SU-DHL-6 (cell line): Measurements from ENCODE around the gene PARP16.

Experiments used
- H2AFZ ChIP-seq: fragments of 200-600 bp; sonication (generic); 2 replicates; pipeline ENCODE4 v1.6.1; 2014; ENCODE audit warnings: low read depth, mild to moderate bottlenecking, moderate library complexity, mixed read lengths, antibody characterized with exemption, low read length; ENCODE audit not compliant: severe bottlenecking
- H3F3A ChIP-seq: fragments of 200-600 bp; shearing (Covaris generic); 2 replicates; pipeline ENCODE4 v1.6.0; 2016; ENCODE audit warnings: antibody characterized with exemption, mild to moderate bottlenecking; ENCODE audit not compliant: insufficient read depth
- H3K27ac ChIP-seq: fragments of 200-600 bp; sonication (generic); 2 replicates; pipeline ENCODE4 v1.5.1; 2016; ENCODE audit warnings: low read depth, mild to moderate bottlenecking, low read length, moderate library complexity, mixed read lengths
- H3K27me3 ChIP-seq: fragments of 200-600 bp; sonication (generic), shearing (Covaris generic); 2 replicates; pipeline ENCODE4 v1.6.0; 2014; ENCODE audit warnings: mild to moderate bottlenecking, low read length
- H3K36me3 ChIP-seq: fragments of 200-600 bp; sonication (generic); 2 replicates; pipeline ENCODE4 v1.6.1; 2014; ENCODE audit warnings: mild to moderate bottlenecking, low read length, mixed read lengths
- H3K4me2 ChIP-seq: fragments of 300-600, 200-600 bp; shearing (Covaris generic), sonication (generic); 2 replicates; pipeline ENCODE4 v1.6.0; 2014; ENCODE audit warnings: low read length, low read depth, mild to moderate bottlenecking; ENCODE audit not compliant: poor library complexity, severe bottlenecking
- H3K4me3 ChIP-seq: fragments of 200-600 bp; sonication (generic); 2 replicates; pipeline ENCODE4 v1.5.1; 2014; ENCODE audit warnings: antibody characterized with exemption, low read length, mild to moderate bottlenecking, mixed read lengths; ENCODE audit not compliant: insufficient read depth, poor library complexity, severe bottlenecking
- H3K79me2 ChIP-seq: fragments of 200-600 bp; sonication (generic); 2 replicates; pipeline ENCODE4 v1.6.1; 2014; ENCODE audit warnings: mild to moderate bottlenecking, low read length, moderate library complexity; ENCODE audit not compliant: insufficient read depth
- H3K9ac ChIP-seq: fragments of 200-600 bp; sonication (generic); 2 replicates; pipeline ENCODE4 v1.7.0; 2014; ENCODE audit warnings: mild to moderate bottlenecking, low read length
- H3K9me2 ChIP-seq: fragments of 200-600 bp; sonication (generic); replicated peaks from 2 replicates; pipeline ENCODE4 v1.6.1; 2014; ENCODE audit warnings: low read length; ENCODE audit not compliant: insufficient read depth
- H3K9me3 ChIP-seq: fragments of 200-600 bp; sonication (generic); 2 replicates; pipeline ENCODE4 v1.6.1; 2014; ENCODE audit warnings: low read length, mixed read lengths; ENCODE audit not compliant: insufficient read depth
- H4K20me1 ChIP-seq: fragments of 200-600 bp; sonication (generic); 2 replicates; pipeline ENCODE4 v1.6.1; 2014; ENCODE audit warnings: low read depth, mild to moderate bottlenecking, antibody characterized with exemption, low read length, moderate library complexity, mixed read lengths
- EZH2phosphoT487 ChIP-seq: fragments of 200-600 bp; sonication (generic), shearing (Covaris generic); conservative IDR thresholded peaks from 2 replicates; pipeline ENCODE4 v1.6.1; 2018; ENCODE audit warnings: mild to moderate bottlenecking, antibody characterized with exemption, low read length, moderate library complexity, mixed read lengths
- TF ChIP-seq, protein P1 (sequence below): fragments of 200-600 bp; sonication (generic); IDR thresholded peaks from one replicate; pipeline ENCODE4 v1.5.1; 2017; ENCODE audit warnings: antibody characterized with exemption, mild to moderate bottlenecking, low read length, moderate library complexity; ENCODE audit not compliant: insufficient read depth, poor library complexity, severe bottlenecking

PARP16 gene

DNA sequence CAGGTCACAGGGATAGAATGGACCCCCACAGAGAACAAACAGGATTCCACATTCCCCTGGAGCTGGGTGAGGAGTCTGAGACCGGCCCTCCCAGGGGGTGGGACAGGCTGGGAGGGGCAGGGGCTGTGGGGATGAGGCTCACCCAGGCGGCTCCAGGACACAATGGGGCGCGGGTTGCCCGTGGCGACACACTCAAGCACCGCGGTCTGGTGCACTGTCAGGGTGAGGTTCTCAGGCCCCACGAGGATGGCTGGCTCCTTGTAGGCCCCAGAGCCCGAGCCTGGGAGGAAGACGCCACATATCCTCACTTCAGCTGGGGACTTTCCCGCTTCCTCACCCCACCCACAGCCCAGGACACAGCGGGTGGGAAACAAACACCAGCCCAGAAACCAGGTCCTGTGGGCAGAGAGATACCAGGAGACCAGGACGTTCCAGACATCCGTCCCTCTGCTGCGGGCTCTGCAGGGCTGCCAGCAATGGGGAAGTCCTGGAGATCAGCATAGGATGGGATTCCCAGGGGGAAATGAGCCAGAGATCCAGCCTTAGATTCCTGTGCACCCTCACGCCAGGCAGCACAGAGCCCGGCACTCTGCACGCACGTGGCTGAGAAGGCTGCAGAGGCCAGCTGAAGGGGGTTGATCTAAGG, 48.0 kb upstream of the PARP16 start:
- H2AFZ ChIP-seq, result no peak overlapping the region
- H3K4me2 ChIP-seq, result no peak overlapping the region
- no peaks in the 10 kb centered on the region for H3K27me3 ChIP-seq
- no peaks in the 10 kb centered on the region for H3F3A ChIP-seq
- no peak overlapping the region for H3K27ac ChIP-seq
- no peak overlapping the region for H3K9ac ChIP-seq
- H3K9me3 ChIP-seq, result no peaks in the 10 kb centered on the region
- no peaks in the 10 kb centered on the region for H3K9me2 ChIP-seq
- H3K36me3 ChIP-seq, result no peaks in the 10 kb centered on the region
- H3K79me2 ChIP-seq, result no peaks in the 10 kb centered on the region
- TF ChIP-seq, protein P1, sequence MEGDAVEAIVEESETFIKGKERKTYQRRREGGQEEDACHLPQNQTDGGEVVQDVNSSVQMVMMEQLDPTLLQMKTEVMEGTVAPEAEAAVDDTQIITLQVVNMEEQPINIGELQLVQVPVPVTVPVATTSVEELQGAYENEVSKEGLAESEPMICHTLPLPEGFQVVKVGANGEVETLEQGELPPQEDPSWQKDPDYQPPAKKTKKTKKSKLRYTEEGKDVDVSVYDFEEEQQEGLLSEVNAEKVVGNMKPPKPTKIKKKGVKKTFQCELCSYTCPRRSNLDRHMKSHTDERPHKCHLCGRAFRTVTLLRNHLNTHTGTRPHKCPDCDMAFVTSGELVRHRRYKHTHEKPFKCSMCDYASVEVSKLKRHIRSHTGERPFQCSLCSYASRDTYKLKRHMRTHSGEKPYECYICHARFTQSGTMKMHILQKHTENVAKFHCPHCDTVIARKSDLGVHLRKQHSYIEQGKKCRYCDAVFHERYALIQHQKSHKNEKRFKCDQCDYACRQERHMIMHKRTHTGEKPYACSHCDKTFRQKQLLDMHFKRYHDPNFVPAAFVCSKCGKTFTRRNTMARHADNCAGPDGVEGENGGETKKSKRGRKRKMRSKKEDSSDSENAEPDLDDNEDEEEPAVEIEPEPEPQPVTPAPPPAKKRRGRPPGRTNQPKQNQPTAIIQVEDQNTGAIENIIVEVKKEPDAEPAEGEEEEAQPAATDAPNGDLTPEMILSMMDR, result no peak
- TF ChIP-seq EZH2phosphoT487, result no peak
- no peak overlapping the region for H3K4me3 ChIP-seq
- H4K20me1 ChIP-seq, result no peaks in the 10 kb centered on the region

DNA sequence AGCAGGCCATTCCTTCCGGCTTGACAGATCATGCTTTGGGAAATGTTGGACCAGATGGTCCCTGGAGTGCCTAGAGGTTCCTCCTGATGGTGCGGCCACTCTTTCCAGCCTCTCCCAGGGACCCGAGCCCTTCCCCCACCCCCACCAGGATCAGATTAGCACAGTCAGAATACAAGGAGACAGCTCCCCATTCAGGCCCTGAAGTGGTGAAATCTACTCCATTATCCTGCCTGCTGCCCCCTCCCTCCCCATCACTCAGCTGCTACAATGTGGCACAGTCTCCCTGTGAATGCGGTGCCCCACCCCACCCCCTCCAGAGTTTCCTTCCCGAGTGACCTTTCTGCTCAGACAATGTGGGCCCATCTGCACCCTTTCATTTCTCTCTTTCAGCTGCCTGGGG, 47.2 kb upstream of the PARP16 start:
- no peak for TF ChIP-seq EZH2phosphoT487
- TF ChIP-seq, protein P1, result no peak
- H4K20me1 ChIP-seq, result no peaks in the 10 kb centered on the region

DNA sequence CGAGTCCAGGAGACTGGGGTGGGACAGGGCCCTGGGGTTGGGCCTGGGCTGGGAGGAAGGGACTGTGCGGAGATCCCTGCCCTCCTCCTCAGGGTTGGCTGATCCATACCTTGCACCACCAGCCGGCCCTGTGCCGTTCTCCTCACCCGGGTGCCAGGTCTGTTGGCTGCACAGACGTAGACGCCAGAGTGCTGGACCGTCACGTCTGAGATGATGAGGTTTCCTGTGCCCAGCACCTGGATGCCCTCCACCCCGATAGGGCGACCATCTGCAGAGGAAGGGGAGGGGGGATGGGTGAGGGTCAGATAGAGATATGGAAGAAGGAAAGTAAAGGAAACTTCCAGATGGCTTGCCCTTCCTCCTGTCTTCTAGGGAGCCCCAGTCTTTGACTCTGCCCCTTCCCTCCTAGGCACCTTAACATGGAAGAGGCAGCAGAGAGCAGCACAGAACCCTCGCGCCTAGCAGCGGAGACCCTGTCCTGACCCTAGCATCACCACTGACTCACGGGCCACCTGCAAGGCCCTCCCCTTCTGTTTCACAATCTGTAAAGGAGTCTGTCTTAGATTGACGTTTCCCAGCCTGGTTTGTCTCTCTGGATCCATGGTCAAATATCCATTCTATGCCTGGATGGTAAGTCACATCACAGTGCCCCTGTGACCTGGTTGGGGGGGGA, 46.6 kb upstream of the PARP16 start:
- Histone ChIP-seq H3K27ac (no peak overlapping the region), H3F3A (no peaks in the 10 kb centered on the region), H2AFZ (no peak overlapping the region), H3K27me3 (no peaks in the 10 kb centered on the region), H4K20me1 (no peaks in the 10 kb centered on the region), H3K36me3 (no peaks in the 10 kb centered on the region), H3K9ac (no peak overlapping the region), H3K79me2 (no peaks in the 10 kb centered on the region), H3K4me2 (no peak overlapping the region), H3K9me3 (no peaks in the 10 kb centered on the region), H3K9me2 (no peaks in the 10 kb centered on the region), H3K4me3 (no peak overlapping the region)
- TF ChIP-seq EZH2phosphoT487, result no peak
- TF ChIP-seq, protein P1, result no peak

More for the DNA sequence above, 47.2 kb upstream of the PARP16 start:
- H3K9ac ChIP-seq, result no peak overlapping the region
- H3K79me2 ChIP-seq, result no peaks in the 10 kb centered on the region
- no peak overlapping the region for H2AFZ ChIP-seq
- no peaks in the 10 kb centered on the region for H3K9me3 ChIP-seq
- H3K27me3 ChIP-seq, result no peaks in the 10 kb centered on the region
- no peak overlapping the region for H3K27ac ChIP-seq
- H3K4me2 ChIP-seq, result no peak overlapping the region
- H3K9me2 ChIP-seq, result no peaks in the 10 kb centered on the region
- no peak overlapping the region for H3K4me3 ChIP-seq
- H3K36me3 ChIP-seq, result no peaks in the 10 kb centered on the region
- no peaks in the 10 kb centered on the region for H3F3A ChIP-seq
